ENCODE measurements around the gene LRIG1.

- TF ChIP-seq EZH2 (IDR thresholded peaks at IDR 0.05; ENCODE audit: borderline replicate concordance) (no peak), EZH2phosphoT487 (IDR thresholded peaks at IDR 0.05; ENCODE audit: low read depth, severe bottlenecking, unreplicated experiment) (no peak)
- TF ChIP-seq, protein P1, sequence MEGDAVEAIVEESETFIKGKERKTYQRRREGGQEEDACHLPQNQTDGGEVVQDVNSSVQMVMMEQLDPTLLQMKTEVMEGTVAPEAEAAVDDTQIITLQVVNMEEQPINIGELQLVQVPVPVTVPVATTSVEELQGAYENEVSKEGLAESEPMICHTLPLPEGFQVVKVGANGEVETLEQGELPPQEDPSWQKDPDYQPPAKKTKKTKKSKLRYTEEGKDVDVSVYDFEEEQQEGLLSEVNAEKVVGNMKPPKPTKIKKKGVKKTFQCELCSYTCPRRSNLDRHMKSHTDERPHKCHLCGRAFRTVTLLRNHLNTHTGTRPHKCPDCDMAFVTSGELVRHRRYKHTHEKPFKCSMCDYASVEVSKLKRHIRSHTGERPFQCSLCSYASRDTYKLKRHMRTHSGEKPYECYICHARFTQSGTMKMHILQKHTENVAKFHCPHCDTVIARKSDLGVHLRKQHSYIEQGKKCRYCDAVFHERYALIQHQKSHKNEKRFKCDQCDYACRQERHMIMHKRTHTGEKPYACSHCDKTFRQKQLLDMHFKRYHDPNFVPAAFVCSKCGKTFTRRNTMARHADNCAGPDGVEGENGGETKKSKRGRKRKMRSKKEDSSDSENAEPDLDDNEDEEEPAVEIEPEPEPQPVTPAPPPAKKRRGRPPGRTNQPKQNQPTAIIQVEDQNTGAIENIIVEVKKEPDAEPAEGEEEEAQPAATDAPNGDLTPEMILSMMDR (IDR thresholded peaks at IDR 0.05; ENCODE audit: poor library complexity) = no peak
Observed at GRCh38 chr3:66426135-66426534, 74.7 kb downstream of the LRIG1 start.
